Measurements from ENCODE around the gene RANBP3.
"Not testable (repeated sequence)": the region's sequence is repeated elsewhere in the genome, so short reads cannot be mapped to it uniquely, and the experiment has no call there.

The RANBP3 gene

GRCh38 chr19:5874496-5874895, 103.4 kb downstream of the RANBP3 start:
- DNase-seq = not testable (repeated sequence)

DNA sequence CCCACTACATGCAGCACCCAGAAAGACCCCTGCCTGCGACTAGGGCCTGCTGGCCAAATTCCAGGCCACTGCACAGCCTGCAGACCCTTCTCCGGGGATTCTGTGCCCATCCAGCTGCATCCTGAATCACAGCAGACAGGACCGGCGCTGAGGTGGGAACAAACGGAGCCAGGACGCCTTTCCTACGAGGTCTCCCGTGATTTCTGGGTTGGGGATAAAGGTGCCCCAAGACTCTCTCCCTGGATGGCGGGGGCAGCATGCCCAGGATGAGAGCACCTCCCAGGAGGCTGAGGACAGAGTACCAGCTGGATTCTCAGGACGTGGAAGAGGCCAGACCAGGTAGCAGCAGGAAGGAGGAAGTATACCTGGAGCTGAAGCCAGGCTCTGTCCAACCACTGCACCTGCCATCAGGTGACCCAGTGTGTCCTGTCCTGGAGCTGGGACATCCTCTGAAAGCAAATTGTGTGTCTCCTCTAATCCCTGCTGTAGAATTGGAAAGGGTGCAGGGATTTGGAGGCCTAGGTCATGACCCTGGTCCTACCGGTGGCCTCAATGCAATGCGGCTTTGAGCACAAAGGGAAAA, 104.2 kb downstream of the RANBP3 start:
- no peak for DNase-seq

DNA sequence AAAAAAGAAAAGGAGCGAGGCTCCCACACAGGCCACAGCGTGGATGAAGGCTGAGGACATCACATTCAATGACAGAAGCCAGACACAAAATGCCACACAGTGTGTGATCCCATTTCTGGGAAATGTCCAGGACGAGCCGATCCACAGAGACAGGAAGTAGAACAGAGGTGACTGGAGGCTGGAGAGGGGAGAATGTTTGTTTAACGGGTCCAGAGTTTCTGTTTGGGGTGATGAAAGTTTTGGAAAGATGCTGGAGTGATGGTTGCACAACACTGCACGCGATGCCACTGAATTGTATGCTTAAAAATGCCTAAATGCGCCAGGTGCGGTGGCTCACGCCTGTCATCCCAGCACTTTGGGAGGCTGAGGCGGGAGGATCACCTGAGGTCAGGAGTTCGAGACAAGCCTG, 107.0 kb downstream of the RANBP3 start:
- no peak for DNase-seq

DNA sequence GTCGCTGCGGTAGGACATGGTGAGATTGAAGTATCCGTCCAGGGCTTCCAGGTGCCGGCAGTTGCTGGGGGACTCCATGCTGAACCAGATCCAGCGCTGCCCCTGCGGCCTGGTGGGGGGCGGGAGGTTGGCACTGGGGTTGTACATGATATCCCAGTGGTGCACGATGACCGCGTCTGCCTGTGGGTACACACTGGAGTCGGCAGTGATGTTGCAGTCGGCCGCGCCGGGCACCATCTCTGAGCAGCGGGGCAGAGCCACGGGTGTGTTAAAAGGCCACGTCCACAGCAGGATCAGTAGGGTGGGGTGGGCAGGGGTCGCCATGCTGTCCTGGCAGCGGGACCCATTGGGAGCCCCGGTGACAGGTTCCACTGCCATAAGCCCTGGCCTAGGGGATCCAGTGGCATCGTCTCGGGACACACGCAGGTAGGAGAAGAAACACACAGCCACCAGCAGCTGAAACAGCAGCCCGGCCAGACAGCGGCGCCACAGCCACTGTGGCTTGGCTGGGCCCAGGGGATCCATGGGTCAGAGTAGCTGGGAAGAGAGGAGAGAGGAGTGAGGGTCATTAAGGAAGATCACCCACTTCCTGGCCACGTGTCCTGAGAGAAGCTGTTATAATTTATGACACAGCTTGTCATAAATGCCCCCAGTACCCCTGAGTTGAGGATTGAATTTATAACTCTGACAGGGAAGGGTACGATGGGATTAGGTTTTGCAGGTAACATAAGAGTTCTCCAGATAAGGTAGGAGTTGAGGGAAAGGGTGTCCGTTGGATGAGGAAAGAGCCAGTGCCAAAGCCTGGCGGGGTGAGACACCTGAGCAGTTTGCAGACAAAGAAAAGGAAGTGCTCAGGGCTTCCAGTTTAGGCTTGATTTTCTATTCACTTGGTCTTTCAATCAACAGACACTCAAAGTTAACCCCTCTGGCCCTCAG, 110.5 kb downstream of the RANBP3 start:
- no peak for DNase-seq
